Measurements from ENCODE around the gene P2RX2. TPM values are rescaled to one million over a fixed set of nuclear protein-coding genes. Genes with fewer than 3 reads are reported as not detected.

Gene P2RX2
- total RNA-seq, 2 experiments from 2014 or later = not detected

DNA sequence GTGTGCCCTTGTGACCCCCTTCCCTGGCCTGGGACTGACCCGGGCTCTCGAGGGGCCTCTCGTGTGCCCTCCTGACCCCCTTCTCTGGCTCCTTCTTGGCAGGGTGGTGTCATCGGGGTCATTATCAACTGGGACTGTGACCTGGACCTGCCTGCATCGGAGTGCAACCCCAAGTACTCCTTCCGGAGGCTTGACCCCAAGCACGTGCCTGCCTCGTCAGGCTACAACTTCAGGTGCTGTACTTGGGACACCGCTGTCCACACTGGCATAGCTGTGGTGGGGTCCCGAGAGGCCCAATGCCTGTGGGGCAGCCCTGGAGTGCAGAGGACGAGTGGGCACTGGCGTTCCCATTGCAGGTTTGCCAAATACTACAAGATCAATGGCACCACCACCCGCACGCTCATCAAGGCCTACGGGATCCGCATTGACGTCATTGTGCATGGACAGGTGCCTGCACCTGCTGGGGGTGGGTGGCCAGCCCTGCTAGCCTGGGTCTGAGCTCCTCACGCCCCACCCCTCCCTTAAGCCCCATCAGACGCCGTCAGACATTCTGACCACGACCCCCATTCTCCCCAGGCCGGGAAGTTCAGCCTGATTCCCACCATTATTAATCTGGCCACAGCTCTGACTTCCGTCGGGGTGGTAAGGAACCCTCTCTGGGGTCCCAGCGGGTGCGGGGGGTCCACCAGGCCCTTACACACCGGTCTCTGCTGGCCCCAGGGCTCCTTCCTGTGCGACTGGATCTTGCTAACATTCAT is 2.5 kb downstream of the P2RX2 start:
- Histone ChIP-seq H3K4me1 (ENCODE audit: insufficient read depth, low read length, poor library complexity, severe bottlenecking) (no peaks in the 10 kb centered on the region), H3K27ac (ENCODE audit: low read depth, low read length, poor library complexity, severe bottlenecking) (no peak overlapping the region), H3K79me2 (ENCODE audit: insufficient read depth, low read depth, low read length) (no peaks in the 10 kb centered on the region), H3K9me3 (ENCODE audit: low read length) (peaks cover 16% of the 10 kb centered on the region; the same call in 1 of the 2 replicates), H3K9me2 (ENCODE audit: insufficient read depth, low read length) (no peaks in the 10 kb centered on the region), H3K4me3 (ENCODE audit: low read depth, low read length, poor library complexity, severe bottlenecking) (no peak overlapping the region), H3K36me3 (ENCODE audit: insufficient read depth, low read length) (peaks cover 31% of the 10 kb centered on the region), H4K20me1 (ENCODE audit: insufficient read depth, low read length) (no peaks in the 10 kb centered on the region), H2AFZ (ENCODE audit: low read length) (no peak overlapping the region), H3K4me2 (ENCODE audit: low read length) (no peak overlapping the region)
- no peak for DNase-seq (ENCODE audit: low spot score)
- no TSS peak for BruUV-seq (replicated peaks)
- ChIA-PET POLR2A (interaction anchor here (1.1 to 2.9 kb wide), 2 partner anchors 11 to 16 kb away, joined by 3 to 20 read pairs; no protein-coding TSS in a partner anchor), CTCF (ENCODE audit: unreplicated experiment) (interaction anchor here (1.5 kb wide), 1 partner anchor 12 kb away, joined by 3 read pairs; no protein-coding TSS in a partner anchor)
- intact Hi-C loops (cut with micrococcal nuclease; ENCODE audit: unreplicated experiment) = no loop called here
- TF ChIP-seq EZH2phosphoT487 (IDR thresholded peaks at IDR 0.05; ENCODE audit: borderline replicate concordance, low read depth, low read length) = no peak
- TF ChIP-seq, protein P1, sequence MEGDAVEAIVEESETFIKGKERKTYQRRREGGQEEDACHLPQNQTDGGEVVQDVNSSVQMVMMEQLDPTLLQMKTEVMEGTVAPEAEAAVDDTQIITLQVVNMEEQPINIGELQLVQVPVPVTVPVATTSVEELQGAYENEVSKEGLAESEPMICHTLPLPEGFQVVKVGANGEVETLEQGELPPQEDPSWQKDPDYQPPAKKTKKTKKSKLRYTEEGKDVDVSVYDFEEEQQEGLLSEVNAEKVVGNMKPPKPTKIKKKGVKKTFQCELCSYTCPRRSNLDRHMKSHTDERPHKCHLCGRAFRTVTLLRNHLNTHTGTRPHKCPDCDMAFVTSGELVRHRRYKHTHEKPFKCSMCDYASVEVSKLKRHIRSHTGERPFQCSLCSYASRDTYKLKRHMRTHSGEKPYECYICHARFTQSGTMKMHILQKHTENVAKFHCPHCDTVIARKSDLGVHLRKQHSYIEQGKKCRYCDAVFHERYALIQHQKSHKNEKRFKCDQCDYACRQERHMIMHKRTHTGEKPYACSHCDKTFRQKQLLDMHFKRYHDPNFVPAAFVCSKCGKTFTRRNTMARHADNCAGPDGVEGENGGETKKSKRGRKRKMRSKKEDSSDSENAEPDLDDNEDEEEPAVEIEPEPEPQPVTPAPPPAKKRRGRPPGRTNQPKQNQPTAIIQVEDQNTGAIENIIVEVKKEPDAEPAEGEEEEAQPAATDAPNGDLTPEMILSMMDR (conservative IDR thresholded peaks at IDR 0.05; ENCODE audit: low read length) = no peak

- H3K27ac ChIP-seq (ENCODE audit: low read depth, low read length, poor library complexity, severe bottlenecking) = no peak overlapping the region
- ChIA-PET POLR2A (interaction anchor here (0.6 to 2.9 kb wide), 4 partner anchors 10 to 18 kb away, joined by 3 to 20 read pairs (median 4); no protein-coding TSS in a partner anchor), CTCF (ENCODE audit: unreplicated experiment) (interaction anchor here (1.5 kb wide), 1 partner anchor 11 kb away, joined by 3 read pairs; no protein-coding TSS in a partner anchor)
- peaks cover 10% of the 10 kb centered on the region; the same call in 1 of the 2 replicates for H3K9me3 ChIP-seq (ENCODE audit: low read length)
- H3K9me2 ChIP-seq (ENCODE audit: insufficient read depth, low read length) = no peaks in the 10 kb centered on the region
- no peak overlapping the region for H3K4me2 ChIP-seq (ENCODE audit: low read length)
- H3K4me3 ChIP-seq (ENCODE audit: low read depth, low read length, poor library complexity, severe bottlenecking) = no peak overlapping the region
- no peak for DNase-seq (ENCODE audit: low spot score)
- H3K79me2 ChIP-seq (ENCODE audit: insufficient read depth, low read depth, low read length) = no peaks in the 10 kb centered on the region
- H3K4me1 ChIP-seq (ENCODE audit: insufficient read depth, low read length, poor library complexity, severe bottlenecking) = no peaks in the 10 kb centered on the region
- no peak for TF ChIP-seq EZH2phosphoT487 (IDR thresholded peaks at IDR 0.05; ENCODE audit: borderline replicate concordance, low read depth, low read length)
- TF ChIP-seq, protein P1 (conservative IDR thresholded peaks at IDR 0.05; ENCODE audit: low read length) = no peak
- H4K20me1 ChIP-seq (ENCODE audit: insufficient read depth, low read length) = no peaks in the 10 kb centered on the region
- H2AFZ ChIP-seq (ENCODE audit: low read length) = no peak overlapping the region
- no TSS peak for BruUV-seq (replicated peaks)
- peaks cover 37% of the 10 kb centered on the region for H3K36me3 ChIP-seq (ENCODE audit: insufficient read depth, low read length)
- intact Hi-C loops (cut with micrococcal nuclease; ENCODE audit: unreplicated experiment) = no loop called here
Observed at GRCh38 chr12:132621657-132622435, 3.3 kb downstream of the P2RX2 start.

All from OCI-LY7 (cell line).